8988T (cell line): ENCODE data around the gene SRGAP1.
"Not testable (repeated sequence)": the region's sequence is repeated elsewhere in the genome, so short reads cannot be mapped to it uniquely, and the experiment has no call there.

Source experiments
- DNase-seq: peaks from one replicate; pipeline ENCODE4 v3.0.0; 2011

The SRGAP1 gene

GRCh38 chr12:64018116-64018515 lies 173.6 kb downstream of the SRGAP1 start:
- not testable (repeated sequence) for DNase-seq

DNA sequence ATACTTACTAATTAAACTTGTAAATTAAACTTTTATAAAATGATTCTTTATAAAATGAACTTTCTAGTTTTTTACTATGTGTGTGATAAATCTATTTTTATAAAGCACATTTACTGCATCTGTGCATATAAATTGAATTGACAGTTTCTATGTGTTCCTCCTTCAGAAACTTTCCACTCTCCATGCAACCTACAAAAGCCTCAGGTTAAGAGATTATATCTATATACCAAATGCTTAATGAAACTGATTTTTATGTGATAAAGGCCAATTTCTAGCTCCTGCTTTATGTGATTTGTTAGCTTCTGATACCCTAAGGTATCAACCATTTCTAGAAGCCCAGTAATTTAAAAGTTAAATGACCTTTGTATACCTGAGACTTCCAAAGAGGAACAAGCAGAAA lies 174.0 kb downstream of the SRGAP1 start:
- no peak for DNase-seq

- no peak for DNase-seq
Observed at GRCh38 chr12:64019101-64019500, 174.6 kb downstream of the SRGAP1 start.

DNA sequence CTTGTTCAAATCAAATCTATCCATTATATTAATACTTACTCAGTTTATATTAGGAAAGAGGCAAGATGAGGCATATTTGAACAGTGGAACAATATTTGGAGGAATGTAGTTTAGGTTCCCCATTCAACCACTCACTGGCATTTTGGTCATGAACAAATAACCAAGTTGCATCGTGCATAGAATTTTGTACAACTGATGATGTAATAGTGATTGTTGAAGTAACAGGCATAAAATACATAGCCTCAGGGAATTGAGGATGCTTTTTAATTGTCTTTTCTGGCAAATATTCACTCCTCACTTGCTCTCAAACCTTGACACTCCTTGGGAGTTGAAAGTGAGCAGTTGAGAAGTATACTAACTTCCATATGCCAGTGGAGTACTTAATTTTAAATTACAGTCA lies 175.2 kb downstream of the SRGAP1 start:
- no peak for DNase-seq

- no peak for DNase-seq
Observed at GRCh38 chr12:64025174-64025958, 180.9 kb downstream of the SRGAP1 start.

GRCh38 chr12:64027311-64027710 lies 182.8 kb downstream of the SRGAP1 start:
- DNase-seq, result no peak

DNA sequence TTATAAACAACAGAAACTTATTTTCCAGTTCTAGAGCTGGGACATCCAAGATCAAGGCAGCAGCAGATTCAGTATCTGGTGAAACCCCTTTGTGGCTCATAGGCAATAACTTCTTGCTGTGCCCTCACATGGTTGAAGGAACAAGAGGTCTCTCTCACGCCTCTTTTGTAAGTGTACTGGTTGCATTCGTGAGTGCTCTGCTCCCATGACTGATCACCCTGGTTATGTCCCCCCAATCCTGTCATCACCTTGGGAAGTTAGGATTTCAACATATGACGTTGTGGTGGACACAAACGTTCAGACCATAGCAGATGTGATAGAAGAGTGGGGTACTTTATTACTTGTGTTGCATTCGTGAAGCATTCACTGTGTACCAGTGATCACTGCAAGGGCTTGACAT lies 184.0 kb downstream of the SRGAP1 start:
- DNase-seq, result no peak

GRCh38 chr12:64029013-64029857 lies 184.7 kb downstream of the SRGAP1 start:
- DNase-seq, result no peak

DNA sequence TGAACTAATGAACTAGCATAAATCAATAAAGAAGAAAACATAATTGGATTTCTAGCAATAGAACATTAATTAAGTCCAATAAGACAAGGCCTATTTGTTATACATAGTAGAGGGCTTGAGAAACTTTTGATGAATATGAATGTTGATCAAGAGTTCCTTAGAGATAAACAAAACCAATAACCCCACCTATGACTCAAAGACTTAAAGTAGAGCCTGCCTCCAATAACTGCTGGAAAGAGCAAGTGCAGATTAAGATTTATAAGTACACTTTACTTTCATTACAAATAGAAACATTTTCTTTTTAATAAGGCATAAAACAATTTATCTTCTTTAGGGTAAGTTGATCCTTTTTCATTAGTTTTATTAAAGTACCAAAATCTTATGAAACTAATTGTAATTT lies 185.7 kb downstream of the SRGAP1 start:
- no peak for DNase-seq

DNA sequence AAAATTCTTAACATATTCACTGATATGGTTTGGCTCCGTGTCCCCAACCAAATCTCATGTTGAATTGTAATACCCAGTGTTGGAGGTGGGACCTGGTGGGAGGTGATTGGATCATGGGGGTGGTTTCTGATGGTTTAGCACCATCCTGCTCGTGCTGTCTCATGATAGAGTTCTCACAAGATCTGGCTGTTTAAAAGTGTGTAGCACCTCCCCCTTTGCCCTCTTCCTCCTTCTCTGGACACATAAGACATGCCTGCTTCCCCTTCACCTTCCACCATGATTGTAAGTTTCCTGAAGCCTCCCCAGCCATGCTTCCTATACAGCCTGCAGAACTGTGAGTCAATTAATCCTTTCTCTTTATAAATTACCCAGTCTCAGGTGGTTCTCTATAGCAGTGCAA lies 189.6 kb downstream of the SRGAP1 start:
- DNase-seq, result not testable (repeated sequence)

DNA sequence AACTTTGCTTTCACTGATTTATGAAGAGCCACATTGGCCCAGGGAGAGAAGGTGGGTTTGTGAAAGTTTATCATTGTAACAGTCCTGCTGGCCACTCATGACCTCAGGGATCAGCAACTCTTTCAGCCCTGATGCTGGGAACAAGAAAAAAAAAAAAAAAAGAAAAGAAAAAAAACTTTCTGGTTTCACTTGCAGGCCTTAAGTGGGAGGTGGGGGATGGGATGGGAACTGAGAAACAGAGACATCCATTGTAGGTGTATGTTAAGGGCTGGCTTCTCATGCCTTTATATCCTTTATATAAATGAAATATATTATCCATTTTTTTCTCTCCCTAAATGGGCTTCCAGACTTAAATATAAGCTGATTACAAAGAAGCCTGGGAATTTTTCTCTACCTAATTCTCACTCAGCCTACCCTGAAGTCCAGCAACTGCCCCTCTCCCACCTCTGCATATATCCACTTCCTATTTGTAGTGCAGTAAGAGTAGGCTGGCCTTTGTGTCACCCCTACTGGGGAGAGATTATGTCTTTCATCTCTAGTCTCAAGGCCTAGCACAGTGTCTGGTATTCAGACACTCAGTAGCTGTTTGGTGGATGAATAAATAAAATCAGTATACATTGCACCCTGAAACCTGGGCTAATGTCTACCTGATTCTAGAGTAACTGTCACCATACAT lies 190.5 kb downstream of the SRGAP1 start:
- no peak for DNase-seq

DNA sequence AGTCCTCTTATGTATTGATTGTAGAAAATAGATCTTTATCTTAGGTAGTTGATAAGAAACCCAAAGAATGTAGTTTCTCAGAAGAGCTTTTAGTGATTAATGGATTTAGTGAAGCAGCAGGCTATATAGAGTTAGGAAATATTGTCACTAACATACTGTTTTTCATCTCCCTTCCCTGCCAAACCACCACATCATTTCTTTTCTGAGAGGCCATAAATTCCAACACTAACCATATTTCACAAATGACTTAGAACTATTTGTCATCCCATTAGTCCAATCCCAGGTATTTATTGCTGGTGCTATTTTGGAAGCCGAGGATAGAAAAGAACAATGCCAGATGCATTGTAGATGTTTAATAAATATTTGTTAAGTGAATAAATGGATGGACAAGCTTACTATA lies 191.9 kb downstream of the SRGAP1 start:
- DNase-seq, result no peak

- DNase-seq, result no peak
Observed at GRCh38 chr12:64039281-64039871, 194.9 kb downstream of the SRGAP1 start.

DNA sequence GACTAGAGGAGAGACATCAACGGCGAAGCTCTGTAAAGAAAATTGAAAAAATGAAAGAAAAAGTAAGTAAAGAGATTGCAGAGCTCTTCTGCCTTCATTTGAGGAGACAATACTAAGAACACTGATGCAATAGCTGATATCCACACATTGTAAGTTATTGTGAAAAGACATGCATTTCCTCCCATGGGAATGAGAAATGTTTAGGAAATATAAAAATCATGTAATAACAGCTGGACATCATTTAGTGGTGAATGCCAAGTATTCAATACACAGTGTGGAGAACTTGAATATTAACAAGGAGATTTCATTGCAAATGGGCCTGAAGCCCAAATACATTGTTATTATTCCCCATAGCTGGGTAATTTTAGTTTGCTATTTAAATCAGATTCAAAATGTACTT lies 198.4 kb downstream of the SRGAP1 start:
- no peak for DNase-seq

DNA sequence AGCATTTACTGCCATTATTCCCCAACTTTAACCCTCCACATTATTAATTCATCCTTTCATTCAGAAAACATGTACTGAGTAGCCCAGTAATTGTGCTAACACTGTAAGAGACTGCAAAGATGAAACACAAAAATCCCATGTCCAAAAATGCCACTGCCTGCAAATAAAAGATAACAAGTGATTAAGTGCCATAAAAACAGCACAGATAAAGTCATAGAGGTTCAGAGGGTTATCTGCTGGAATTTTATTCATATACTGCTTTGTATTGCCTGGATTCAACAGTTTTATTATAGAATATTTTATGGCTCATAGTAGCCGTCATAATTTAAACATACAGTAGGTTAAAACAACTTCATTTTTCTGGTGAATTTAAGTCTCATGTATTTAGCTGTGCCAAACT lies 199.7 kb downstream of the SRGAP1 start:
- DNase-seq, result no peak

DNA sequence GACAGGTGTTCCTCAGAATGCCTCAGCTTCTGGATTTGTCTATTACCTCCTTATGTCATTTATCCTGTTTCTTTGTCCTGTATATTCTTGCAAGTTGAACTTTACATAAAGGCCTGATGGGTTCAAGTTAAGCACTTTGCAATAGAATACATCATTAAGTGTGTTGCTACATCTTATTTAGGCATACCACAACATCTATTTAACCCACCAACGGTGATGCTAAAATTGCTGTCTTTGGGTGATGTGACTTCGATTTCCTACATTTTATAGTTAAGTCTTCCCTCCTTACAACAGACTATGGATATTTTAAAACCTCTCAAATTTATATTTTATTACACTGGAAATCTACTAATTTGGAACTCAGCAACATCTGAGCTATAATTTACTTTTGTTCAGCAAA lies 206.6 kb downstream of the SRGAP1 start:
- no peak for DNase-seq

- DNase-seq, result no peak
Observed at GRCh38 chr12:64053117-64053516, 208.6 kb downstream of the SRGAP1 start.

- no peak for DNase-seq
Observed at GRCh38 chr12:64054079-64054520, 209.6 kb downstream of the SRGAP1 start.

- no peak for DNase-seq
Observed at GRCh38 chr12:64056741-64057140, 212.2 kb downstream of the SRGAP1 start.

DNA sequence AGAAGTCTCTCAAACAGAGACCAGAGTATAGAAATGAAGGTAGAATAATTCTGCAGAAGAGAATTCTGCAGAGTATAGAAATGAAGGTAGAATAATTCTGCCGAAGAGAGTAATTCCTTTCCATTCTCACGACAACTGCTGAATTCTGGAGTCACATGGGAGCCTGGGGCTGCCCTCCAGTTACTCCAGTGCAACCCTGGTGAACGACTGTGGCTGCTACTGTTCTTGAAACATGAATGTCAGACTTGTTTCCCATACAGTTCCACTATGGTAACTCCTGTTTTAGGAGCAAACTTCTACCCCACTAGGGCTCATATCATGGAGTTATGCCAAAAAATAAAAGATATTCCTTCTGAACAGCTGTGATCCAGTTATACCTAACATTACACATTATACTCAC lies 213.2 kb downstream of the SRGAP1 start:
- no peak for DNase-seq

DNA sequence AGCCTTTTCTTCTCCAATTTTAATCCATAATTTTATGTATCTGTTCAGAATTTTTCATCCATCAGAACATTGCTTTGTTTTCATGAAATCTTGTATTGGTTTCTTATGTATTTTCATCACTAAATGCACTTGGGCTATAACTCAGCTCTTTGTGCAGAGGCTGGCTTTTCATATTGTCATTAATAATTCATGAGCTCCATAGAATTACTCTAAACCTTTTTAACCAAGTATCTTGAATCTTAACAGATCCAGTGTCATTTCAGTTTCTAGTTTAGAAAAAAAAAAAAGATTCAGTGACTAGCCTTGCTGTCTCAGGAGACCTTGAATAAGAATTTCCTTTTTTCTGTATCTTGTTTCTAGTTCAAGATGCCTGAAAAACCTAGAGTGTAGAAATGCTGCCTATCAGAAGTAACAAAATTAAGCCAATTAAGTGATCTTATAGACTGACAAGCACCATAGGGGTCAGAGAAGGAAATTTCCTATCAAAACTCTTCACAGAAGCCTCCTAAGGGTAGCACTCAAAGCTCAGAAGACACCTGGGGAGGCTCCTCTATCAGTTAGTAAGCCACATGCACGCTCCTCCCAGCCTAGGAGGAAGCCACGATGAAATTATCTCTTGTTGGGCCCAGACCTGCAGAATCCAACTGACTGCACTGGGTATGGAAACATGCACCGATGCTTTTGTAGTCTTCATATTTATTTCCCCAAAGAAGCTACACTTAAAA lies 214.2 kb downstream of the SRGAP1 start:
- no peak for DNase-seq

GRCh38 chr12:64059685-64060084 lies 215.2 kb downstream of the SRGAP1 start:
- DNase-seq, result no peak
